Measurements from ENCODE around the gene FZD7.

GRCh38 chr2:202015471-202015870 lies 18.2 kb upstream of the FZD7 start:
- TF ChIP-seq EP300 (IDR thresholded peaks at IDR 0.05), result no peak
- TF ChIP-seq, protein P1, sequence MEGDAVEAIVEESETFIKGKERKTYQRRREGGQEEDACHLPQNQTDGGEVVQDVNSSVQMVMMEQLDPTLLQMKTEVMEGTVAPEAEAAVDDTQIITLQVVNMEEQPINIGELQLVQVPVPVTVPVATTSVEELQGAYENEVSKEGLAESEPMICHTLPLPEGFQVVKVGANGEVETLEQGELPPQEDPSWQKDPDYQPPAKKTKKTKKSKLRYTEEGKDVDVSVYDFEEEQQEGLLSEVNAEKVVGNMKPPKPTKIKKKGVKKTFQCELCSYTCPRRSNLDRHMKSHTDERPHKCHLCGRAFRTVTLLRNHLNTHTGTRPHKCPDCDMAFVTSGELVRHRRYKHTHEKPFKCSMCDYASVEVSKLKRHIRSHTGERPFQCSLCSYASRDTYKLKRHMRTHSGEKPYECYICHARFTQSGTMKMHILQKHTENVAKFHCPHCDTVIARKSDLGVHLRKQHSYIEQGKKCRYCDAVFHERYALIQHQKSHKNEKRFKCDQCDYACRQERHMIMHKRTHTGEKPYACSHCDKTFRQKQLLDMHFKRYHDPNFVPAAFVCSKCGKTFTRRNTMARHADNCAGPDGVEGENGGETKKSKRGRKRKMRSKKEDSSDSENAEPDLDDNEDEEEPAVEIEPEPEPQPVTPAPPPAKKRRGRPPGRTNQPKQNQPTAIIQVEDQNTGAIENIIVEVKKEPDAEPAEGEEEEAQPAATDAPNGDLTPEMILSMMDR (IDR thresholded peaks at IDR 0.05), result no peak
- TF ChIP-seq POLR2A (IDR thresholded peaks at IDR 0.05), result no peak
